Esophagus muscularis mucosa (tissue), 4 donors: ENCODE measurements around the gene PCK1. TPM values are rescaled to one million over a fixed set of nuclear protein-coding genes. Genes with fewer than 3 reads are reported as not detected.

Source experiments
- DNase-seq: peaks from one replicate; pipeline ENCODE4 v3.0.0-alpha.2; 2017; ENCODE audit errors: extremely low spot score
- H3K27ac ChIP-seq, 4 donors: fragments of 200-600 bp; sonication (generic); replicated peaks in 1 of 4; 1 replicate in 3 of 4; 2 replicates in 1 of 4; pipeline ENCODE4 v1.5.1; 2016 to 2019; ENCODE audit warnings: mild to moderate bottlenecking in 1 of 4
- H3K27me3 ChIP-seq, 4 donors: fragments of 200-600 bp; sonication (generic); one replicate each; pipeline versions ENCODE4 v1.5.1 to v1.6.0; 2016 to 2019
- H3K36me3 ChIP-seq, 4 donors: fragments of 200-600 bp; sonication (generic); one replicate each; pipeline ENCODE4 v1.5.1; 2016 to 2019
- H3K4me1 ChIP-seq, 4 donors: fragments of 200-600 bp; sonication (generic); one replicate each; pipeline ENCODE4 v1.5.1; 2016 to 2019
- H3K4me3 ChIP-seq, 4 donors: fragments of 200-600 bp; sonication (generic); 1 replicate in 2 of 4; 2 replicates in 2 of 4; pipeline ENCODE4 v1.5.1; 2016 to 2019; ENCODE audit warnings: mild to moderate bottlenecking in 4 of 4, moderate library complexity in 1 of 4
- H3K9me3 ChIP-seq, 4 donors: fragments of 200-600 bp; sonication (generic); 1 replicate in 3 of 4; 2 replicates in 1 of 4; pipeline ENCODE4 v1.5.1; 2016 to 2019
- CTCF ChIP-seq, 3 experiments: fragments of 200-600 bp in 2 of 3; fragments of 450-650 bp in 1 of 3; sonication (generic) in 2 of 3; IDR thresholded peaks; one replicate each; pipeline ENCODE4 v1.5.1; 2017 to 2019; ENCODE audit warnings: antibody characterized with exemption in 3 of 3, mild to moderate bottlenecking in 2 of 3, moderate library complexity in 1 of 3
- EP300 ChIP-seq: sonication (generic); formaldehyde crosslinking; IDR thresholded peaks from one replicate; pipeline ENCODE4 v1.6.1; 2017; ENCODE audit warnings: antibody characterized with exemption
- POLR2A ChIP-seq: fragments of 450-650 bp; IDR thresholded peaks from one replicate; pipeline ENCODE4 v1.6.1; 2017; ENCODE audit warnings: antibody characterized with exemption, moderate library complexity, mild to moderate bottlenecking, low read depth
- POLR2AphosphoS5 ChIP-seq, 2 donors: sonication (generic); formaldehyde crosslinking; IDR thresholded peaks; one replicate each; pipeline ENCODE4 v1.6.1; 2017; ENCODE audit warnings: antibody characterized with exemption in 2 of 2
- WGBS: methylation state at CpG from one replicate; pipeline ENCODE4 v1.1.5; 2018; 5-methylcytosine and 5-hydroxymethylcytosine counted together
- intact Hi-C: fragments of 100-400 bp; cut with DNase I; formaldehyde crosslinking; loops from one replicate; pipeline ENCODE4 v1.15.1; 2023
- total RNA-seq, 4 donors: library from RNA; depleted of rRNA; stranded (reverse); fragments of >200 nt; gene quantifications; one replicate each; pipeline versions ENCODE4 v1.1.0 to v1.2.1, GENCODE V29; 2016

The PCK1 gene
- total RNA-seq, 4 donors from 2014 or later: under 0.01 to 0.63 (median 0.06) TPM; not detected in 1

GRCh38 chr20:57556980-57557274 is 4.0 kb upstream of the PCK1 start:
- Histone ChIP-seq H3K27me3 (peaks cover 0 to 18% (median 0%) of the 10 kb centered on the region in 4 donors), H3K27ac (no peak overlapping the region), H3K36me3 (no peaks in the 10 kb centered on the region), H3K4me3 (no peak overlapping the region), H3K4me1 (peaks cover 0 to 3% (median 0%) of the 10 kb centered on the region in 4 donors), H3K9me3 (no peaks in the 10 kb centered on the region)
- intact Hi-C loops: no loop called here
- TF ChIP-seq CTCF (IDR thresholded peaks at IDR 0.05): no peak
- TF ChIP-seq POLR2AphosphoS5 (IDR thresholded peaks at IDR 0.05): no peak
- no peak for TF ChIP-seq POLR2A
- TF ChIP-seq EP300: no peak
- 66% methylated on average over 2 of the region's 3 CpGs for WGBS
- no peak for DNase-seq

- WGBS: 73% methylated on average over 9 of the region's 9 CpGs
- no peak for DNase-seq
- Histone ChIP-seq H3K4me3 (no peak overlapping the region), H3K36me3 (no peaks in the 10 kb centered on the region), H3K9me3 (no peaks in the 10 kb centered on the region), H3K27ac (no peak overlapping the region), H3K27me3 (peaks cover 0 to 18% (median 0%) of the 10 kb centered on the region in 4 donors), H3K4me1 (peaks cover 0 to 3% (median 0%) of the 10 kb centered on the region in 4 donors)
- TF ChIP-seq CTCF (IDR thresholded peaks at IDR 0.05) (no peak), POLR2AphosphoS5 (IDR thresholded peaks at IDR 0.05) (no peak), POLR2A (no peak), EP300 (no peak)
- intact Hi-C loops: no loop called here
Observed at GRCh38 chr20:57557926-57558613, 2.8 kb upstream of the PCK1 start.

DNA sequence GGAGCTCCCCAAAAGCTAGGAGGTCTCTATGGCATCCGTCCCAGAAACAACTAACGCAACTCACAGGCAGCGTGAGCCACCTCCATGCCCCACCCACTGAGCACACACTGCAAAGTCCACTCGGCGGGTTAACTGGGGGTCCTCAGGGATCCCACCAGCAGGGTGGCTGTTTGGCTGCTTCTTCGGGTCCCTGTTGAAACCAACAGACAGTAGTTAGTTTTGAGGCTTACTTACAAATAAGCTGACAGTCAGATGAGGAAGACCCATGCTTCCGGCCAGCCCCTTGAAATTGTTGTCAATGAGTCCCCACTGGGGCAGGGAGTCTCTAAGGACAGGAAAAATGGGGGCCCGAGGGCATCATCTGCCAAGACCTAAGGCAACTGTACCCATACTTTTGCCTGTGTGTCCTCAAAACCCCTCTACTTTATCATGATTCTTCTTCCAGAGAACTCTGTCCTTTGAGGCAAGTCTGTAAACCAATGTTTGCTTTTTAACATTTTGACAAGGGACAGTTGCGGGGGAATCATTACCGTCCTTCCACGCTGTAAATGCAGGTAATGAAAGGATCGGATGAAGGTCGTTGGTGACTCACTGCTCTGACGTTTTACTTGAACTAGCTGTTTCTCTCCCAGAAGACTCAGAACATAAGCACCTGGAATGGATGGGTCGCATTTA is 2.2 kb upstream of the PCK1 start:
- peaks cover 0 to 3% (median 0%) of the 10 kb centered on the region in 4 donors for H3K4me1 ChIP-seq
- intact Hi-C loops: no loop called here
- H3K9me3 ChIP-seq: no peaks in the 10 kb centered on the region
- 67% methylated on average over 14 of the region's 15 CpGs for WGBS
- TF ChIP-seq EP300 (no peak), CTCF (IDR thresholded peaks at IDR 0.05) (no peak), POLR2A (no peak)
- H3K27ac ChIP-seq: no peak overlapping the region
- H3K36me3 ChIP-seq: no peaks in the 10 kb centered on the region
- H3K4me3 ChIP-seq: no peak overlapping the region
- DNase-seq: no peak
- peaks cover 0 to 18% (median 0%) of the 10 kb centered on the region in 4 donors for H3K27me3 ChIP-seq

- DNase-seq: no peak
- H3K4me3 ChIP-seq: no peak overlapping the region
- TF ChIP-seq CTCF (IDR thresholded peaks at IDR 0.05) (no peak), EP300 (no peak), POLR2AphosphoS5 (IDR thresholded peaks at IDR 0.05) (no peak), POLR2A (no peak)
- H3K36me3 ChIP-seq: no peaks in the 10 kb centered on the region
- H3K27me3 ChIP-seq: peaks cover 0 to 18% (median 0%) of the 10 kb centered on the region in 4 donors
- H3K27ac ChIP-seq: no peak overlapping the region
- H3K4me1 ChIP-seq: peaks cover 0 to 3% (median 0%) of the 10 kb centered on the region in 4 donors
- intact Hi-C loops: no loop called here
- WGBS: 86% methylated on average over 10 of the region's 10 CpGs
- H3K9me3 ChIP-seq: no peaks in the 10 kb centered on the region
Observed at GRCh38 chr20:57559289-57559634, 1.6 kb upstream of the PCK1 start.
